ENCODE measurements around the gene MAP3K4. TPM values are rescaled to one million over a fixed set of nuclear protein-coding genes. Genes with fewer than 3 reads are reported as not detected.

Gene MAP3K4
- total and polyA plus RNA-seq, 2 of the 8 experiments (the other 6 are each of a cell fraction or from before 2014, with no cell fraction given) = 16.6 to 51.6 TPM

GRCh38 chr6:161094955-161095354 is 103.4 kb downstream of the MAP3K4 start (continued):
- no peak for TF ChIP-seq SP4 (IDR thresholded peaks at IDR 0.05; ENCODE audit: low read length)
- no peak for TF ChIP-seq TAF7 (optimal IDR thresholded peaks at IDR 0.05; ENCODE audit: borderline replicate concordance, low read depth, low read length)
- TF ChIP-seq USF2 (IDR thresholded peaks at IDR 0.05; ENCODE audit: low read length) = no peak
- no peak for TF ChIP-seq NANOG (IDR thresholded peaks at IDR 0.05; ENCODE audit: insufficient read depth, low read depth, low read length, poor library complexity, severe bottlenecking)
